MM.1S (cell line): ENCODE data around the gene LRRC1.

Source experiments
- DNase-seq: peaks from one replicate; pipeline ENCODE4 v3.0.0-alpha.2; 2015
- H2AFZ ChIP-seq: fragments of 300-600 bp; sonication (generic); 2 replicates; pipeline ENCODE4 v1.6.0; 2016; ENCODE audit warnings: antibody characterized with exemption, low read length
- H3F3A ChIP-seq: fragments of 300-600 bp; sonication (generic); 2 replicates; pipeline ENCODE4 v1.6.1; 2016; ENCODE audit warnings: mild to moderate bottlenecking, antibody characterized with exemption, low read length, moderate library complexity, mixed read lengths; ENCODE audit not compliant: insufficient read depth
- H3K27ac ChIP-seq: fragments of 300-600 bp; sonication (generic); 2 replicates; pipeline ENCODE4 v1.5.1; 2016; ENCODE audit warnings: mild to moderate bottlenecking, low read length
- H3K27me3 ChIP-seq: fragments of 300-600 bp; sonication (generic); replicated peaks from 2 replicates; pipeline ENCODE4 v1.6.0; 2016; ENCODE audit warnings: low read length; ENCODE audit not compliant: insufficient read depth
- H3K36me3 ChIP-seq: fragments of 300-600 bp; sonication (generic); replicated peaks from 2 replicates; pipeline ENCODE4 v1.6.1; 2016; ENCODE audit warnings: mild to moderate bottlenecking, low read length, mixed read lengths; ENCODE audit not compliant: insufficient read depth
- H3K4me1 ChIP-seq: fragments of 300-600 bp; sonication (generic); 2 replicates; pipeline ENCODE4 v1.6.1; 2016; ENCODE audit warnings: low read length, mixed read lengths
- H3K4me2 ChIP-seq: fragments of 300-600 bp; sonication (generic); 2 replicates; pipeline ENCODE4 v1.6.0; 2016; ENCODE audit warnings: low read depth, low read length
- H3K4me3 ChIP-seq: fragments of 300-600 bp; sonication (generic); 2 replicates; pipeline ENCODE4 v1.5.1; 2016; ENCODE audit warnings: low read length, mixed read lengths
- H3K79me2 ChIP-seq: fragments of 300-600 bp; sonication (generic); 2 replicates; pipeline ENCODE4 v1.6.1; 2016; ENCODE audit warnings: mixed run types, low read length, mixed read lengths
- H3K9ac ChIP-seq: fragments of 300-600 bp; sonication (generic); 2 replicates; pipeline ENCODE4 v1.6.1; 2016; ENCODE audit warnings: low read length, mixed read lengths
- H3K9me2 ChIP-seq: fragments of 300-600 bp; sonication (generic); replicated peaks from 2 replicates; pipeline ENCODE4 v1.6.1; 2016; ENCODE audit warnings: mild to moderate bottlenecking, low read length, mixed read lengths; ENCODE audit not compliant: insufficient read depth
- H3K9me3 ChIP-seq: fragments of 300-600 bp; sonication (generic); replicated peaks from 2 replicates; pipeline ENCODE4 v1.6.1; 2016; ENCODE audit warnings: mild to moderate bottlenecking, low read length, mixed read lengths; ENCODE audit not compliant: insufficient read depth
- H4K20me1 ChIP-seq: fragments of 300-600 bp; sonication (generic); 2 replicates; pipeline ENCODE4 v1.6.1; 2016; ENCODE audit warnings: mild to moderate bottlenecking, low read length, moderate library complexity, mixed read lengths; ENCODE audit not compliant: insufficient read depth
- EZH2 ChIP-seq: fragments of 300-600 bp; sonication (generic); optimal IDR thresholded peaks from 2 replicates; pipeline ENCODE3; 2017; ENCODE audit warnings: low read depth, mild to moderate bottlenecking, antibody characterized with exemption, low read length, mixed read lengths
- EZH2phosphoT487 ChIP-seq: fragments of 300-600 bp; sonication (generic); IDR thresholded peaks from 2 replicates; pipeline ENCODE4 v1.6.1; 2018; ENCODE audit warnings: antibody characterized with exemption, low read length
- TF ChIP-seq, protein P1 (sequence below): fragments of 300-600 bp; sonication (generic); IDR thresholded peaks from 2 replicates; pipeline ENCODE4 v1.5.1; 2016; ENCODE audit warnings: antibody characterized with exemption, low read length, mixed read lengths

LRRC1 gene

GRCh38 chr6:53961679-53962370 is 167.0 kb downstream of the LRRC1 start:
- Histone ChIP-seq H3K9me3 (no peaks in the 10 kb centered on the region), H3K27ac (no peak overlapping the region)
- no peak for DNase-seq

GRCh38 chr6:53962646-53963045 is 167.8 kb downstream of the LRRC1 start:
- Histone ChIP-seq H3K4me1 (0 out of 2 replicates have a peak, but pooled peaks cover 2% of the 10 kb centered on the region), H3K9me2 (no peaks in the 10 kb centered on the region), H4K20me1 (no peaks in the 10 kb centered on the region), H3K4me2 (peak overlapping the region; percentile 9; the same call in 1 of the 2 replicates), H3K79me2 (no peaks in the 10 kb centered on the region), H3K27ac (no peak overlapping the region), H3K9ac (no peak overlapping the region), H3K27me3 (no peaks in the 10 kb centered on the region), H3F3A (no peaks in the 10 kb centered on the region), H3K36me3 (no peaks in the 10 kb centered on the region), H2AFZ (peak overlapping the region; percentile 44; the same call in 1 of the 2 replicates), H3K4me3 (no peak overlapping the region), H3K9me3 (no peaks in the 10 kb centered on the region)
- TF ChIP-seq EZH2 (no peak), EZH2phosphoT487 (no peak)
- TF ChIP-seq, protein P1, sequence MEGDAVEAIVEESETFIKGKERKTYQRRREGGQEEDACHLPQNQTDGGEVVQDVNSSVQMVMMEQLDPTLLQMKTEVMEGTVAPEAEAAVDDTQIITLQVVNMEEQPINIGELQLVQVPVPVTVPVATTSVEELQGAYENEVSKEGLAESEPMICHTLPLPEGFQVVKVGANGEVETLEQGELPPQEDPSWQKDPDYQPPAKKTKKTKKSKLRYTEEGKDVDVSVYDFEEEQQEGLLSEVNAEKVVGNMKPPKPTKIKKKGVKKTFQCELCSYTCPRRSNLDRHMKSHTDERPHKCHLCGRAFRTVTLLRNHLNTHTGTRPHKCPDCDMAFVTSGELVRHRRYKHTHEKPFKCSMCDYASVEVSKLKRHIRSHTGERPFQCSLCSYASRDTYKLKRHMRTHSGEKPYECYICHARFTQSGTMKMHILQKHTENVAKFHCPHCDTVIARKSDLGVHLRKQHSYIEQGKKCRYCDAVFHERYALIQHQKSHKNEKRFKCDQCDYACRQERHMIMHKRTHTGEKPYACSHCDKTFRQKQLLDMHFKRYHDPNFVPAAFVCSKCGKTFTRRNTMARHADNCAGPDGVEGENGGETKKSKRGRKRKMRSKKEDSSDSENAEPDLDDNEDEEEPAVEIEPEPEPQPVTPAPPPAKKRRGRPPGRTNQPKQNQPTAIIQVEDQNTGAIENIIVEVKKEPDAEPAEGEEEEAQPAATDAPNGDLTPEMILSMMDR: no peak
- no peak for DNase-seq

More at GRCh38 chr6:53961679-53962370, 167.0 kb downstream of the LRRC1 start:
- no peaks in the 10 kb centered on the region for H4K20me1 ChIP-seq
- H3K4me1 ChIP-seq: 0 out of 2 replicates have a peak, but pooled peaks cover 2% of the 10 kb centered on the region
- no peaks in the 10 kb centered on the region for H3K79me2 ChIP-seq
- H3K9ac ChIP-seq: no peak overlapping the region
- H3K27me3 ChIP-seq: no peaks in the 10 kb centered on the region
- H3K9me2 ChIP-seq: no peaks in the 10 kb centered on the region
- TF ChIP-seq EZH2phosphoT487 (no peak), EZH2 (no peak)
- TF ChIP-seq, protein P1: no peak
- H3F3A ChIP-seq: no peaks in the 10 kb centered on the region
- H3K36me3 ChIP-seq: no peaks in the 10 kb centered on the region
- no peak overlapping the region for H3K4me2 ChIP-seq
- no peak overlapping the region for H2AFZ ChIP-seq
- H3K4me3 ChIP-seq: no peak overlapping the region

GRCh38 chr6:53967415-53967814 is 172.6 kb downstream of the LRRC1 start:
- no peaks in the 10 kb centered on the region for H3F3A ChIP-seq
- H3K79me2 ChIP-seq: no peaks in the 10 kb centered on the region
- H3K4me2 ChIP-seq: no peak overlapping the region
- H3K9ac ChIP-seq: no peak overlapping the region
- no peak overlapping the region for H3K27ac ChIP-seq
- no peak overlapping the region for H3K4me3 ChIP-seq
- H4K20me1 ChIP-seq: no peaks in the 10 kb centered on the region
- H2AFZ ChIP-seq: no peak overlapping the region
- DNase-seq: no peak
- TF ChIP-seq EZH2phosphoT487: no peak
- no peak for TF ChIP-seq EZH2
- TF ChIP-seq, protein P1: no peak
- H3K9me2 ChIP-seq: no peaks in the 10 kb centered on the region
- no peaks in the 10 kb centered on the region for H3K9me3 ChIP-seq
- H3K4me1 ChIP-seq: 0 out of 2 replicates have a peak, but pooled peaks cover 2% of the 10 kb centered on the region
- no peaks in the 10 kb centered on the region for H3K36me3 ChIP-seq
- H3K27me3 ChIP-seq: no peaks in the 10 kb centered on the region
